Measurements from ENCODE around the gene RNF217.

The RNF217 gene

DNA sequence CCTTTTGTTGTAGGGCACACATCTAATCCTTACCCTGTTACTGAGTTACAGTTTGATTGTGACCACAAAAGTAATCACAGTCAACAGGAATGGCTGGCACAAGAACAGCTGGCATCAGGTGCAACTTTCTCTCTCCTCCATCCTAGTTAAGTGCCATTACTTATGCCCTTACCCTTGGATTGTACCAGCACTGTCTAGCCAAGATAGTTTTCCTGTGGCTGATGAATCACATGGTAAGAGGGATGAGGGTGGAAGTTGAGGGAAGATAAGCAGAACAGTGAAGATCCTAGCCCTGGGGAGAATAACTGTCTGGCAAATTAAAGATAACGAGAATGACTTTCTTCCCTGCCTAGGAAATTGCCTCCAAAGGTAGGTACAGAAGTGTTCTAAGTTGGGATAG lies 42.0 kb downstream of the RNF217 start:
- DNase-seq, result no peak
- no peaks in the 10 kb centered on the region for H3K27me3 ChIP-seq (ENCODE audit: insufficient read depth, low read depth, severe bottlenecking)
- peaks cover 3% of the 10 kb centered on the region for H3K9me3 ChIP-seq (ENCODE audit: severe bottlenecking)
- no peaks in the 10 kb centered on the region for H3K36me3 ChIP-seq
- TF ChIP-seq, protein P1, sequence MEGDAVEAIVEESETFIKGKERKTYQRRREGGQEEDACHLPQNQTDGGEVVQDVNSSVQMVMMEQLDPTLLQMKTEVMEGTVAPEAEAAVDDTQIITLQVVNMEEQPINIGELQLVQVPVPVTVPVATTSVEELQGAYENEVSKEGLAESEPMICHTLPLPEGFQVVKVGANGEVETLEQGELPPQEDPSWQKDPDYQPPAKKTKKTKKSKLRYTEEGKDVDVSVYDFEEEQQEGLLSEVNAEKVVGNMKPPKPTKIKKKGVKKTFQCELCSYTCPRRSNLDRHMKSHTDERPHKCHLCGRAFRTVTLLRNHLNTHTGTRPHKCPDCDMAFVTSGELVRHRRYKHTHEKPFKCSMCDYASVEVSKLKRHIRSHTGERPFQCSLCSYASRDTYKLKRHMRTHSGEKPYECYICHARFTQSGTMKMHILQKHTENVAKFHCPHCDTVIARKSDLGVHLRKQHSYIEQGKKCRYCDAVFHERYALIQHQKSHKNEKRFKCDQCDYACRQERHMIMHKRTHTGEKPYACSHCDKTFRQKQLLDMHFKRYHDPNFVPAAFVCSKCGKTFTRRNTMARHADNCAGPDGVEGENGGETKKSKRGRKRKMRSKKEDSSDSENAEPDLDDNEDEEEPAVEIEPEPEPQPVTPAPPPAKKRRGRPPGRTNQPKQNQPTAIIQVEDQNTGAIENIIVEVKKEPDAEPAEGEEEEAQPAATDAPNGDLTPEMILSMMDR (IDR thresholded peaks at IDR 0.05; ENCODE audit: low read depth, low read length), result no peak
- H3K4me3 ChIP-seq (ENCODE audit: low read depth, low read length), result no peak overlapping the region
- H3K27ac ChIP-seq, result no peak overlapping the region

DNA sequence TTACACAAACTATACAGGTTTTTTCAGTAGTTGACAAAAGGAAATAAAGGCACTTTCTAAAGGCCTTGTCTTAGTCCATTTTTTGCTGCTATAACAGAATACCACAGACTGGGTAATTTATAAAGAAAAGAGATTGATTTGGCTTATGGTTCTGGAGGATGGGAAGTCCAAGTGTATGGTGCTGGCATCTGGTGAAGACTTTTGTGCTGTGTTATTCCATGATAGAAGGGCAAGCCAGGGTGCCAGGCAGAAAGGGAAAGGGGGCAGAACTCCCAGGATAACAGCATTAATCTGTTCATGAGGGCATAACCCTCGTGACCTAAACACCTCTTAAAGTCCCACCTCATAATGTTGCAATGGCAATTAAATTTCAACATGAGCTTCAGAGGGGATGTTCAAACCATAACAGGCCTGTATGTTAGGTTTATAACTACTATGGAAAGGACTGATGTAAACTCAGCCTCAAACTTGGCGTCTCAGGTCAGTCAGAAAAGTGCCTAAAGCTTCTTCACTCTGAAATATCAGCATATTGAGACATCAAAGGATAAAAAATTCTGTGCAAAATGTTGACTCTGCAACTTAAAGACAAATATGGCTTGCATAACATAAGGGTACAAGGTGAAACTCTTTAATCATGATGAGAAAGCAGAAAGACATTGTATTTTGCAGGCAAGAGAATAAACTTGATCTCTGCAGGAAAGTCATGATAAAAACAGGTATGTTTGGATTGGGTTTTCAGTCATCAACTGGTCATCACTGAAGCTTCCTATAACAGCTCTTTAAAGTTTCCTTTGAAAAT lies 42.8 kb downstream of the RNF217 start:
- no peaks in the 10 kb centered on the region for H3K27me3 ChIP-seq (ENCODE audit: insufficient read depth, low read depth, severe bottlenecking)
- H3K36me3 ChIP-seq, result no peaks in the 10 kb centered on the region; the same call in 1 of the 2 replicates
- DNase-seq, result no peak
- TF ChIP-seq, protein P1 (IDR thresholded peaks at IDR 0.05; ENCODE audit: low read depth, low read length), result no peak
- no peak overlapping the region for H3K27ac ChIP-seq
- H3K9me3 ChIP-seq (ENCODE audit: severe bottlenecking), result peaks cover 3% of the 10 kb centered on the region
- no peak overlapping the region for H3K4me3 ChIP-seq (ENCODE audit: low read depth, low read length)

DNA sequence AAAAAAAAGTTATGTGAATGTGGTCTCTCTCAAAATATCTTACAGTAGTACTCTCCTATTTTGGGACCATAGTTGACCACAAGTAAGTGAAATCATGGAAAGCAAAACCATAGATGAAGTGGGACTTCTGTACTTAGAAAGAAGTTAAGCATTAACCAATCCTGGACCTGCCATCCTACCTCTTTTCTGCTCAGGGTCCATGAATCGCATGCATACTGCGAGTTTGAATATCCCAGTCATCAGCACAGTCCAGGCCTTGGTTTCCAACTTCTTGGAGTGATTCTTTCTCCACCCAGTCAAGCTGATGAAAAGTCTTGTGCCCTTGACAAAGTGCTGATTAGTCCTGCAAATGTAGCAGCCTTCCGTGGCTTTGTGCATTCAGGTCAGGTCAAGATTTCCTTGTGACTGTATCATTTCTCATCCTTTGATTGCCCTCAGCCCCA lies 46.0 kb downstream of the RNF217 start:
- TF ChIP-seq, protein P1 (IDR thresholded peaks at IDR 0.05; ENCODE audit: low read depth, low read length), result no peak
- H3K27me3 ChIP-seq (ENCODE audit: insufficient read depth, low read depth, severe bottlenecking), result no peaks in the 10 kb centered on the region
- H3K4me3 ChIP-seq (ENCODE audit: low read depth, low read length), result no peak overlapping the region
- no peak for DNase-seq
- peaks cover 3% of the 10 kb centered on the region for H3K9me3 ChIP-seq (ENCODE audit: severe bottlenecking)
- H3K27ac ChIP-seq, result no peak overlapping the region
- no peaks in the 10 kb centered on the region; the same call in 1 of the 2 replicates for H3K36me3 ChIP-seq

DNA sequence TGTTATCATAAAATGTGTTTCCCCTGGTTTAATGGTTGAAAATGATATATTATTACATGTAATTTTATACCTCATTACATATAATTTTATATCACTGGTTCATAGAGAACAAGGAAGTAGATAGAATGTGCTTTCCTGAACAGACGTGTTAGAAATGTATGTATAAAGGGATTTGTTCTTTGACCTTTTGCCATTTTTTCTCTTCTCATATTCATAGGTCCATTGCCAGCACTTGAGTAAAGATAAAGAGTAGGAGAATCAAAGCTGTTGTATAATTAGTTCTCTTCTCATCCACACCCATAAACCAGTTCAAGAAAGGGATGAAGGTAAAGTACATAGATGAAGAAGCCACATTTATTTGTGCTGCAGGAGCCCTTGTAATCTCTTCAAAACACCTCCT lies 46.7 kb downstream of the RNF217 start:
- Histone ChIP-seq H3K4me3 (ENCODE audit: low read depth, low read length) (no peak overlapping the region), H3K27me3 (ENCODE audit: insufficient read depth, low read depth, severe bottlenecking) (no peaks in the 10 kb centered on the region), H3K9me3 (ENCODE audit: severe bottlenecking) (peaks cover 3% of the 10 kb centered on the region), H3K27ac (no peak overlapping the region), H3K36me3 (no peaks in the 10 kb centered on the region; the same call in 1 of the 2 replicates)
- TF ChIP-seq, protein P1 (IDR thresholded peaks at IDR 0.05; ENCODE audit: low read depth, low read length), result no peak
- no peak for DNase-seq

DNA sequence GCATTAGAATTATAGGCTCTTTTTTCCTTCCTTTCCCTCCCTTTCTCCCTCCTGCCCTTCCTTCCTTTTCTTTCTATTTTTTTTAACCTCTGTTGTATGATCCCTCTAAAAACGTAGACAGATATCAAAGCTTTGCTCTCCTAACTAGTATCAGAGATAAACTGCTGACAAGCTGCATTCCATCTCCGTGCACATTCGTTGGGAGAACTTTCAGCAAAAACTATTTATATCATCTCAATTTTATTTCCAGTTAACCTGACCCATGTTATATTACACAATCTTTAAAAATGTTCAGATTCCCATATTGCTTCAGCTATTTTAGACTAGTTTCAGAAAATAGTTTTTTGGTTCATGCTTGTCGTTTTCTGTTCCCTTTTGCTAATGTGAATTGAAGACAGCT lies 47.3 kb downstream of the RNF217 start:
- no peaks in the 10 kb centered on the region for H3K27me3 ChIP-seq (ENCODE audit: insufficient read depth, low read depth, severe bottlenecking)
- H3K9me3 ChIP-seq (ENCODE audit: severe bottlenecking), result peaks cover 3% of the 10 kb centered on the region
- no peak overlapping the region for H3K27ac ChIP-seq
- no peak overlapping the region for H3K4me3 ChIP-seq (ENCODE audit: low read depth, low read length)
- H3K36me3 ChIP-seq, result no peaks in the 10 kb centered on the region; the same call in 1 of the 2 replicates
- TF ChIP-seq, protein P1 (IDR thresholded peaks at IDR 0.05; ENCODE audit: low read depth, low read length), result no peak
- no peak for DNase-seq
